ENCODE results near the gene ATG14. TPM values are rescaled to one million over a fixed set of nuclear protein-coding genes. Genes with fewer than 3 reads are reported as not detected.

Gene ATG14
- total and polyA plus RNA-seq, 8 donors = 3.0 to 8.1 (median 4.7) TPM

GRCh38 chr14:55332654-55333570 lies 78.7 kb downstream of the ATG14 start:
- H3K9me3 ChIP-seq = no peaks in the 10 kb centered on the region
- ATAC-seq = peak in 3 of 4 donors; percentile 8 to 38 (median 24)
- no peaks in the 10 kb centered on the region for H3K36me3 ChIP-seq
- peak overlapping the region in 2 of 4 donors; percentile 37 to 39 for H3K27ac ChIP-seq
- H3K4me3 ChIP-seq = no peak overlapping the region
- H3K4me1 ChIP-seq = peaks cover 5 to 28% (median 22%) of the 10 kb centered on the region in 3 donors
- 39 to 51% methylated on average over 7 of the region's 7 CpGs for WGBS, 2 donors
- TF ChIP-seq CTCF (IDR thresholded peaks at IDR 0.05) = no peak
- FAIRE-seq = no peak
- no peak for DNase-seq
- intact Hi-C loops (cut with DNase I) = no loop called here
- H3K27me3 ChIP-seq = no peaks in the 10 kb centered on the region

- H3K9me3 ChIP-seq = no peaks in the 10 kb centered on the region
- H3K27me3 ChIP-seq = no peaks in the 10 kb centered on the region
- no peaks in the 10 kb centered on the region for H3K36me3 ChIP-seq
- no peak for FAIRE-seq
- 78 to 83% methylated on average over 6 of the region's 6 CpGs for WGBS, 2 donors
- intact Hi-C loops (cut with DNase I) = no loop called here
- H3K4me3 ChIP-seq = no peak overlapping the region
- TF ChIP-seq CTCF (IDR thresholded peaks at IDR 0.05) = no peak
- H3K4me1 ChIP-seq = peaks cover 5 to 24% (median 18%) of the 10 kb centered on the region in 3 donors
- ATAC-seq = no peak
- no peak for DNase-seq
- H3K27ac ChIP-seq = no peak overlapping the region
Observed at GRCh38 chr14:55329999-55330710, 81.5 kb downstream of the ATG14 start.

- ATAC-seq = peak in 1 of 4 donors; percentile 26
- Histone ChIP-seq H3K4me3 (no peak overlapping the region), H3K36me3 (no peaks in the 10 kb centered on the region), H3K27ac (no peak overlapping the region), H3K27me3 (no peaks in the 10 kb centered on the region), H3K9me3 (no peaks in the 10 kb centered on the region), H3K4me1 (peaks cover 0 to 11% (median 10%) of the 10 kb centered on the region in 3 donors)
- TF ChIP-seq CTCF (IDR thresholded peaks at IDR 0.05) = no peak
- intact Hi-C loops (cut with DNase I) = no loop called here
- 84 to 93% methylated on average over 3 of the region's 3 CpGs for WGBS, 2 donors
- no peak for FAIRE-seq
- no peak for DNase-seq
Observed at GRCh38 chr14:55328317-55328716, 83.3 kb downstream of the ATG14 start.

GRCh38 chr14:55327179-55327578 lies 84.5 kb downstream of the ATG14 start:
- H3K4me3 ChIP-seq = no peak overlapping the region
- intact Hi-C loops (cut with DNase I) = no loop called here
- ATAC-seq = no peak
- H3K27ac ChIP-seq = no peak overlapping the region
- H3K4me1 ChIP-seq = peaks cover 0 to under 1% (median under 1%) of the 10 kb centered on the region in 3 donors
- WGBS, 2 donors = 93 to 100% methylated on average over 1 of the region's 1 CpG
- no peaks in the 10 kb centered on the region for H3K27me3 ChIP-seq
- DNase-seq = no peak
- no peaks in the 10 kb centered on the region for H3K36me3 ChIP-seq
- TF ChIP-seq CTCF (IDR thresholded peaks at IDR 0.05) = no peak
- FAIRE-seq = no peak
- no peaks in the 10 kb centered on the region for H3K9me3 ChIP-seq

Data from pancreas (tissue), 10 donors.